Measurements from ENCODE around the gene CROCC2.

CROCC2 gene

DNA sequence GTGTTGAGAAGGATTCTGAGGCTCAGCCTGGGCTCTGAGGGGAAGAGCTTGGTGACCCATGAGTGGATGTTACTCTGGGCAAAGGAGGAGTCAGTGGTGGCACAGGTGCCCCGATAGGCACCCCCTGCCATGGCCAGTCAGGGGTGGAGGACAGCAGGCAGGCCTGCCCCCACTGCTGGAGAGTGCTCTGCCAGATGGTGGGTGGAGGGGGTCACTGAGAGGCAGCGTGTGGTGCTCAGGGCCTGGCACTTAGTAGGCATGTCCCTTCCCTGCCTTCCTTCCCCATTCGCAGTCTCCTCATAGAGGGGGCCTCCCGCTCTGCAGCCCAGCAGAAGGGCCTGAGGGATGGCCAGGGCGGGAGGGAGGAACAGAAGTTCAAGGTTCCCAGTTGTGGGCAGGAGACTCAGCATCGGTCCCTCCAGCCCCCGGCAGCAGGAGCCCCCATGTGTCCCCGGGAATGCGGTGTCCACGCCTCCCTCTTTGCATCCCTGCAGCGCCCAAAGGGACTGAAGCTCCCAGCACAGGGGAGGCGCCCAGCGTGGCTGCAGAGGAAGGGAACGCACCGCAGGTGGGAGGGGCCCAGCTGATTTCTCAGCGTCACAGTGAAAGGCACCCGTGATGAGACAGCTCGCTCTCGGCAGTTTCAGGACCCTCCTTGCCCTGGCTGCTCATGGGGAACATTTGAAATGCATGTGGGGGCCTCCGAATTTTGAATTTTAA is 86.6 kb downstream of the CROCC2 start:
- DNase-seq: peak; percentile 61

DNA sequence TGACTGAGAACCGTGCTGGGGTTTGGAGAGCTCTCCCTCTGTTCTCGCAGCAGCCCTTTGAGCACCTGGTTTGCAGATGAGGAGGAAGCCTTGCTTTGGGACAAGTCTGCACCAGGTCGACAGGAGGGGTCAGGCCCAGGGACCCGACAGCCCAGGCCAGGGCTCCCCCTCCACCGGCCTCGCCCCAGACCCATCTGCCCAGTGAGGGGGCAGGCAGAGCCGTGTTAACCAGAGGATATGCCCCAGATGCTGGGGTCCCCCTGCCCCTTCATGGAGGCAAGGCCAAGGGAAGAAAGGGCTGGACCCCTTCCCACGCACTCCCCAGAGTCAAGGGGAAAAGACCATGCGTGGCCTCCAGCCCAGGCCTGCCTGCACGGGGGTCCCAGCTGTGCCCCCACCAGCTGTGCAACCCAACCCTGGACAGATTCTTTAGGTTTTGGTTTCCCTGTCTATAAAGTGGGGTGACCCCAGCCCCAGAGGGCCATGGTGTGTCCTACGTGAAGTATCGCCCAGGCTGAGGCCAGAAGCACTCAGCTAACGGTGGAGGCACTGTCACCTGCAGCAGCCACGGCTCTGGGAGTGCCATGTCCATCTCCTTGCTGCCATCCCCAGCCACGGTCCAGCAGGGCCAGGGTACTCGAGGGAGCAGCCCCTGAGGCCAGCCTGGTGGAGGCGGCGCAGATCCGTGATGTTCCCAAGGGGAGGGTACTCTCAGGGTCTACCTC is 87.5 kb downstream of the CROCC2 start:
- peak; percentile 59 for DNase-seq

DNA sequence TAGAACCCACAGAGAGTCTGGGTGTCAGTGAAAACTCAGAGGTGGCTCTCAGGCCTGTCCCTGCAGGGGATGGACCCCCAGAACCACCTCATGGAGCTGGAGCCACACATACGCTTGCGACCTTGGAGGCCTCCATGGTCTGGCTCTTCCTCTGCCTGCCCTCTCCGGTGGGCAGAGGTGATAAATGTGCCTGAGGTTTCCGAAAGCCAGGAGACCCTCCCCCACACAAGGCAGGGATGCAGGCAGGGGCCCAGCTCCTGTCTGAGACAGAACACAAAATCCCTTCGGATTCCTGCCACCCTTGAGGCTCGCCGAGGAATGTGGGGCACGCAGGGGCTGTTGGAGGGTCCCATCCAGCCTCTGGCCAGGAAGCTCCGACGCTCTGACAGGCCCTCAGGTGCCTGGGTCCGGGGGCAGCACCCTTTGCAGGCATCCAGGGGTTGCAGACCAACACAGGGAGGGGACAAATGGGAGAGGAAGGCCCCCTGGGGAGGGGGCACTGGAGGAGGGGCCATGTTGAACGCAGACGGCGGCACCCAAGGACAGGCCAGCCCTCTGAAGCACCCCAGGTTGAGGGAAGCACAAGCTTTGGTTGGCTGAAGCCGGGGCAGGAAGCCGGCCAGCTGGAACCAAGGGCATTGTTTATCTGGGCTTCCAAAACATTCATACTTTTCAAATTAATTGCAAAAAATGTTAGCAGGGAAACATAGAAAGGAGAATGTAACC is 88.2 kb downstream of the CROCC2 start:
- DNase-seq: no peak

DNA sequence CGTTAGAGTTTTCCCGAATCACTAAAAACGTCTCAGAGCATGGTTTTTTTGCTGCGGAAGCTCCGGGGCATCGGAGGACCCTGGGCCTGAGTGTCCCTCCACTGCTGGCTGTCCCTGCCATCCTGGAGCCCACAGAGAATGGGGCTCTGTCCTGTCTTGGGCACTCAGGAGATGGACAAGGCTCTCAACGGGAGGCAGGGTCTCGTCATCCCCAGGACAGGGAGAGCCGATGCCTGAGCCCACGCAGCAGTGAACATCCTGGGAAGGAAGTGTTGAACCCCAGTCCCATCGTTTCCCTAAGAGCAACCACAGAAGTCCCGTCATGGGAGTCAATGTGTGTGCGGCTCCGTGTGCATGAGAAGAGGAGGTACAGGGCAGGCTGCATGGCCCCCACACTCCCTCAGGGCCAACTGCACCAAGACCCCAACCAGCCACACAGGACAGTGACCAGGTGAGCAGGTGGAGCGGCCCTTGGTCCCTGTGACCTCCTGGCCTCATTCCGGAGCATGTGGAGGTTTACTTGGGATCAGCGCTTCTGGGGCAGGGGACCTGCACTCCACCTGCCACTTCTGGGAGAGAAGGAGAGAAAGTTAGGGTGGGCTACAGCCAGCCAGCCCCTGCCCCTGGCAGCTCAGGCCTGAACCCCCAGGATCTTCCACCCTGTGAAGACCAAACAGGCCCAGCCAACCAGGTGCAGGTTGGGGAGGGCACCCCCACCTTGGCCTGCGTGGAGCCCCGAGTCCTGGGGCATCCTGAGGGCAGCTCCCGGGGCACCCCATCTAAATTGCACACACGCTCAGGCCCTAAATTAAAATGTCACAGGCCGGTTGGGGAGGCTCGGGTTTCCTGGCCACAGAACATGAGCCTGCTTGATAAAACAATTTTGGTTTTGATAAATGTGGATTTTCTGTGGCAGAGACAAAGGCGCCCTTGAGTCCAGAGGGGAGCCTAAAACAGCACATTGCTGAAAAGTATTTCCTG is 89.2 kb downstream of the CROCC2 start:
- no peak for DNase-seq

DNA sequence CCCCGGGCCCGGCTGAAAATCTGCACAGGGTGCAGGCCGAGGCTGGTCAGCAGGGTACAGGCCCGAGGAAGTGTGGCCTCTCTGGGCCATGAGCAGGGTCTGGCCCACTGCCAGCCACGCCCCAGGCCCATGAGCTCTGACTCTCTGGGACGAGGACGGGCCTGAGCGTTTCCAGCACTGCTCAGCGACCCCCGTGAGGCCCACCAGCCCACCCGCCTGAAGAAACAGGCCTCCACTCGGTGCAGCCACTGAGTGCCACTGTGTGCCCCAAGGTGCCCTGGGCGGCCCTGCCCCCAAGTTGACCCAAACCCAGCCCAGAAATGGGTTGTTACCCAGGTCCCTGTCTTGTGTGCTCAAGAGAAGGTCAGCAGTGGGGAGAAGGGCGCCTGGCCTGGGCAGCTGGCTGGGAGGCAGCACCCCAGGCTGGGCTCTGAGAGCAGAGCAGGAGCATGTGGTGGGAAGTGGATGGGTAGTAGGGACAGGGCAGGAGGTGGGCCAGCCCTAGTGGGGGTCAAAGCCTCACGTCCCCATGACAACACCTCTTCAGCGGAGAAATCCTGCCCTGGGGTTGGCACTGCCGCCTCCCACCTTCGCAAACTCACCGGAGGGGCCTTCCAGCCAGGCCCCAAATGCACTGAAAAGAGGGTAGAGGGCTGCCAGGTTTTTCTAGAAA is 90.2 kb downstream of the CROCC2 start:
- DNase-seq: no peak

DNA sequence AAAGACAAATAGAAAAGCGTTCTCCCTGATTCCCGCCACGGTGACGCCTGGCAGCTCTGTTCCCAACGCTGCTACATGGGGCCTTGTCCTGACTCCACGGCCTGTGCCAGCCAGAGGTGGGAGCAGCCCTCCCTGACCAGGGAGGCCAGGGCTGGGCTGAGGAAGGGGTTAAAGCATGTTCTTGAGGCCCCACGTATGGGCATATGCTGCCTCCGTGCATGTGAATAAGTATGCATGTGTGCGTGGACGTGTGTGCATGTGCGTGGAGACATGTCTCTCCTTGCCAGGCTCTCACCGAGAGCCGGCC is 90.7 kb downstream of the CROCC2 start:
- DNase-seq: no peak

DNA sequence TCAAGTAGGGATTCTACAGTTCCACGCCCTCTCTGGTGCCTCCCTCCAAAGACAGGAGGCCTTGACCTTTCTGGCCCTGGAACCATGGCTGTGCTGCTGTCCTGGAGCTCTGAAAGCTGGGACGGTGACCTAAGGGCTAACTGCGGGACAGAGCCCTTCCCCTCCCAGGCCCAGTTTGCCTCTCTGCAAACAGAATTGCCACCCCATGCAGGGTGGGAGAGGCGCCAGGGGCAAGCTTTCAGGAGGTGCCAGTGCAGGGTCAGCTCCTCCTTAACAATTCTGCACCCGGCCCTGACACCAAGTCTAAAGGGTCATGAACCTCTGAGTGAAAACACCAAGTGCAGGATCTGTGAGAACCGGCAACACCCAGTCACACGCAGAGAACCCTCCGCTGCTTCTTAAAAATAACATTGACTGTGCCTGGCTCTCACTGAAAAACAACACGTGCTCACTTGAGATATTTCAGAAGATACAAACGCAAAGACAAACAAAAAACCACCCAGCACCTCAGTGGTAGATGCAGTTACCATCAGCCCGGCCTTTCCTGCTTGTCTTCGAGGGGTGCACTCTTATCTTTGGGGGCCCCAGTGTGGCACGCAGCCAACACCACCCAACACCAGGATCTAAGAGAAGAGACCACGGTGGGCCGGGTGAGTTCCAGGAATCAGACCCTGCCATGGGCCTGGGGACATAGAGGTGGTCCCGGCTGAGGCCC is 91.2 kb downstream of the CROCC2 start:
- DNase-seq: no peak

DNA sequence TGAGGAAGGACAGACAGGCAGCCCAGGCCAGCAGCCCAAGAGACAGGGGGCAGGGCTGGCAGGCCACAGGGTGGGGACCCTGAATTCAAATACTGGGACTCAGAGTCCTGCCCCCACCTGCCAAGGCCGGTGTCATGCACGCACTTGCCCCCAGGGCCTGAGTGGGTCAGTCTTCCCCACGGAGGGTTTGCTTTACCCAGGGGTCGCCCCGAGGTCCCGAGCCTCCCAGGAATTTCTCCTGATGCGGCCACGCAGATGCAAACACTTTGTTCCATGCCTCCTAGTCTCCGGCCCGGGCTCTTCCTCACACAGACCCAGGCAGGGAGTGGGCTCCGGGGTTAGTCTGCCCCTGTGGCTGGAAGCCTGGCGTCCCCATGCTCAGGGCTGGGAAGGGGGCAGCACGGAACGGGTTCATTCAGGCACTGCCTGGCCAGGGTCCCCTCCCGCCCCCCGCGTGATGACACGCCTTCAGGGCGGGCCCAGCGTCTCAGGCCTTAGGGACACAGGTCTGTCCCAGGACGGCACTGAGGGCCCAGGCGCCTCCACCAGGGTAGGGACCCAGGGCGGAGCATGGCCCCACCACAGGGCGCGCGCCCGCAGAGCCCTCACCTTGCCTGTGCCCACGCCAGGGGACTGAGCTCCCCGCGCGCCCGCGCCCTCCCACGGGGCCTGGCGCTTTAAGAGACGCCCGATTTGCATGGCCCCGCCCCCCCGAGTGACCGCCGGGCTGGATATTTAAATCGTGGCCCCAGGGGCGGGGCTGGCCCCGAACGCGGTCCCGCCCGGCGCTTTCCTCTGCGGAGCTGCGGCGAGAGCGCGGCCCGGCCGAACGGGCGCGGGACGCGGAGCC is 91.9 kb downstream of the CROCC2 start, which contains the start of gene SNED1:
TSS of gene SNED1 (plus strand) at position 763 of the 850 bp plus-strand sequence. CDS start 220 bp downstream, outside the sequence.
- peak; percentile 84 for DNase-seq

DNA sequence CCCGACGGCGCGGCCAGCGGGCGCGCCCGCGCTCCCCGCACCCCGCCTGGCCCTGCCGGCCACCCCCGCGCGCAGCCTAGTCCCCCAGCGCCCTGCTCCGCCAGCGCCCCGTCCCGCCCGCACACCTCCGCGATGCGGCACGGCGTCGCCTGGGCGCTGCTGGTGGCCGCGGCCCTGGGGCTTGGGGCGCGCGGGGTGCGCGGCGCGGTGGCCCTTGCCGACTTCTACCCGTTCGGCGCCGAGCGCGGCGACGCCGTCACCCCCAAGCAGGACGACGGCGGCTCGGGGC is 92.5 kb downstream of the CROCC2 start:
- no peak for DNase-seq

DNA sequence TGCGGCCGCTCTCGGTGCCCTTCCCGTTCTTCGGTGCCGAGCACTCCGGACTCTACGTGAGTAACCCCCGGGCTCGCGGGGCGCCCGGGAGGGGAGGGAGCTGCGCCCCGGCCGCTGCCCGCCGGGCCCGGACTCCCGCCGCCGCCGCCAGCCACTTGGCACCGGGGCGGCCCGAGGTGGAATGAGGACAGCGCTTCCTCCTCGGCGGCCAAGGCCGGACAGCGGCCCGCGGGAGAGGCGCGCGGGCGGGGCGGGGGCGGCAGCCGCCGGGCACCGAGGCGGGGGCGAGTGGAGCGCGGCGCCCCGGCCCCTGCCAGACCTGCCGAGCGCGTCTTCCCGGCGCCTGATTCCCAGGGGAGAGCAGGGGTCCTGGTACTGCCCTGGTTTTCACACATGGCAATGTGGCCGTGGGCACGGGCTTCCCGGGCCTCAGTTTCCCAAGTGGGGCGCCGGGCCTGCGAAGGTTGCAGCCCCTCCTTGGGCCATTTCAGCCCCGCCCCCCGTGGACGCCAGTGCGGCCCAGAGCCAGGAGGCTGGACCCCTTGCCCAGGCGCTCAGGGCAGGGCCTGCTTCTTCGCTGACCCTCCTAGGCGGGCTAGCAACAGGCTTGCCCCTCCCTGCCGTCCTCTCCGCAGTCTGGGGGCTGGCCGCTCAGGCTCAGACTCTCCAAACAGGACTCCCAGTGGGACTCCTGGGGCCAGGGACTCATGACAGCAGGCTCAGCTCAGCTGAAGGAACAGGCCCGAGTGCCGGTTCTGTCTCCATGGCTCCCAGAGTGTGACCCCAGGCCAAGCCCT is 93.1 kb downstream of the CROCC2 start:
- peak; percentile 61 for DNase-seq

DNA sequence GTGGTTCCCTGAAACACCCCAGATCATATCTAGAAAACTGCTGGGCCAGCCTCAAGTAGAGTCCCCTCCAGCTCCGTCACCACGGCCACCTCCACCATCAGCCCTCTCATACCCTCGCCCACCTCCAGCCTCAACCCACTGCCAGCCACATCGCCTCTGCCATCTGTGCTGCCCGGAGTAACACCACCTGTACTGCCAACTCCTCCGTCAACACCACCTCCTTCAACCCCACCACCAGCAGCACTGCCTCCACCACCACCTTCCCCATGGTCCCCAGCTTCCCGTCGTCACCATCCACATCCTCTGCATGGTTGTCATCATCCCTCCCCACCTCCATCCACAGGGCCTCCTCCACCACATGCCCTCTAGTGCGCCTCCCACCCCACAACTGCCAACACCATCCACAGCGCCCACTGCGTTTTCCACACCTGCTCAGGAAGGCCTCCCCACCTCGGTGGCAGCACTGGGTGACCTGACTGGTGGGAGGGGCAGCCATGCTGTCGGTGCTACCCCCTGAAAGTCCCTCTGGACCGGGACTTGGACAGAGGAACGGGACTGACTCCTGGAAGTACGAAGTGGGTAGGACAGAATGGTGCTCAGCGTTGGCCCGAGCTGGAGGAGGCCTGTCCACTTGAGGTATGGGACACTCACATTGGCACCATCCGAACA is 93.9 kb downstream of the CROCC2 start:
- no peak for DNase-seq

DNA sequence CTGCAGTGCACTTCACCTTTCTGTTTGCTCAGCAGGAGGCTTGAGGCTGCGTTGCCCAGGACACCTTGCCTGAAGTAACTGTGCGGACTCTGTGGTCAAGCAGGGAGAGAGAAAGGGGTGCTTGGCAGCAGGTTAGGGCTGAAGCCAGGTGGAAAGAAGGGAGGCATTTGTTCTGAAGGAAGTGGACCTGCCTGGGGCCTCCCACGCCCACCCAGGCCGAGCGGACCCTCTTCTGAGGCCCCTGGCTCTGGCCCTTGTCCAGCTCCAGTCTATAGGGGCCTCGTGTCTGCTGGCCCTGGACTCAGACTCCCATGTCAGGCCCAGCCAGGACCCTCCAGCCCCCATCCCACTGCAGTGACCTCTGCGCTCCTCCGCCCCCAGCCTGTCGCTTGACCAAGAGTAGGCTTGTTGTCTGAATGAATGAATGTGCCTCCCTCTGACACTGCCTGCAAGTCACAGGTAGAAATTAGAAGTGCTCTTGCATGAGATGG is 94.7 kb downstream of the CROCC2 start:
- no peak for DNase-seq

DNA sequence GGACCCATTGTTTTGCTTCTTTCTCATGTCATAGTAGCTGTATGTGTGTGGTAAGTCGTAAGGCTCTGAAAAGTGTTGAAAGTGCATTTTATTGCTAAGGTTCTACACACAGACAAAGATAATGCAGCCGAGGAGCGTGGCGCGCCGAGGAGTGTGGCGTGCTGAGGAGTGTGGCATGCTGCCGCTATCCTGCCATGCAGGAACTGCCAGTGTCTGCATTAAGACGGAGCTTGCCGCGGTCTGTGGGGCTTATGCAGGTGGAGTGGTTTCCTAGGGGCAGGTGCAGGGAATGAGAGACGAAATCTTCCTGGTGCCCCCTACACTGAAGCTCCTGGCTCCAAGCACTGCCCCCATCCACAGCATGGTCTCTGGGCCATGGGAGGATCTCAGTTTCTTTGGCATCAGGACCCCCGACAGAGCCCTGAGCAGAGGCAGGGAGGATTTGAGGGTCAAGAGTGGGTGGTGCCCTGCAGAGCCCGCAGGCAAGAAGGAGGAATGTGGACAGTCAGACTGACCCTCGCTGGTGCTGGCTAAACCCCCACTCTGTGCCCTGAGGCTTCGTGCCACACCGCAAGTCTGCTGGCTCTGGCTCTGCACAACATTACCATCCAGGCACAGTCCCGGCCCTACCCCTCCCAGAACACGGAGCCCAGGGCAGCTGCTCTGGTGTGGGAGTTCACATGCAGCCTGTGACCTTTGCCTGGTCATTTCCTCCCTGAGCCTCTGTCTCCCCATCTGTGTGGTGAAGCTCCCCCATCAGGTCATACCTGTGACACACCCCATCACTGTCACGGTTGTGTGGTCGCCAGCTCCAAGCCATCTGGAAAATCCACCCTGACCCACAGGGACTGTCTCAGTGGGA is 95.5 kb downstream of the CROCC2 start:
- no peak for DNase-seq

DNA sequence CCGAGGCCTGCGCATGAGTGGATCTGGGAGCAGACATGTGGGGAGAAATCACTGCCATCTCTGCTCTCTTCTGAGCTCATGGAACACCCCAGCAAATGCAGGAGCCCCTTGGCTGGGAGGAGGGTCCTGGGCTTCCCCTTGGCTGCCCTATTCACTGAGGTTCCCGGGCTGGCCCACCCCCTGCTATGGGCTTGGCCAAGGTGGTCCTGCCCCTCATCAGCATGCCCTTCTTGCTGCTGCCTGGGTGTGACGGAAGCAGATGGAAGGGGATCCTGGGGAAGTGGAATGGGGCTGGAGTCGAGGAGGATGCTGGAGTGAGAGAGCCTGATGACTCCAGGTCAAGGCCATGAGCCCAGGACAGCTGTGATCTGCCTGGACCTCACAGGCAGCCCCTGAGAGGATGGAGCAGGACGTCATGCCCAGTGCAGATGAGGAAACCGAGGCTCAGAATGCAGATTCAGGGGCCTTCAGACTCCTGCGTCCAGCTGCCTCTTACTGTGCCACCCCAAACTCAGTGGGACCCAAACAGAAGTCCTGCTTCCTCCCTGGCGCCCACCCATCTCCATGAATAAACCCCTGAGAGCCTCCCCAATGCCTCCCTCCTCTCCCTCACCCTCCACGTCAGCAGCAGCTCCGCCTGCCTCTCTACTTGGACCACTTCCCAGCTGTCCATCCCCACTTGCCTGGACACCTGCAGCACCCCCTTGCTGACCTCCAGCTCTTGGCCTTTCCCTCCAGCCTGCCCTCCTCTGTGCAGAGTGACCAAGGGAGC is 96.3 kb downstream of the CROCC2 start:
- no peak for DNase-seq

DNA sequence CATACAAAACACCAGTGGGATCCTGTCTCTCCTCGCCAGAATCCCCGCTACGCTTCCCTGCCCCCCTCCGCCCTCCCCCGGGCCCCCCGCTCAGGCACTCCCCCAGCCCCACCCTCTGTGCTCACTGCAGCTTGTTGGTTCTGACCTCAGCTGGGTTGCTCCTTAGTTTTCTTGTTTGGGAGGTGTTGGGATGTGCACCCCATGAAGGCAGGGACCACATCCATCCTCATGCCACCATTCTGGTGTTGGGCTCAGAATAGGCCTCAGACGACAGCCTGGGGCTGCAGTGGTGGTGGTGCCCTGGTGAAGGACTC is 96.9 kb downstream of the CROCC2 start:
- no peak for DNase-seq

DNA sequence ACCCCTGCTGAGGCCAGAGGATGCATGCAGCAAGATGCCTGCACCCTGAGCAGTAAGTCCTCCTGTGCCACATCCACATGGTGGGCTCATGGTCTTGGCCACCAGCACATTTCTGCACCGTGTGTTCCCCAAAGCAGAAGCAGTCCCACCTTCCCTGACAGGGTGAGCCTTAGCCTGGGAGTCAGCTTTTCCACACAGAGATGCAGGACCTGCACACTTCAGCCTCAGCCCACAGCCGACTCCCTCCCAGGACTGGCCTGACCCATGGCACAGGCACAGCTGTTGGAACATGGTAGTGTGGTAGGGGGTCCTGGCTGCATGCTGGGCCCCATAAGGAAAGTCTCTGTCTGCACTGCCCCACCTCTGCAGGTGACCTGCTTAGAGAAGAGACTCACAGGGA is 97.2 kb downstream of the CROCC2 start:
- no peak for DNase-seq

DNA sequence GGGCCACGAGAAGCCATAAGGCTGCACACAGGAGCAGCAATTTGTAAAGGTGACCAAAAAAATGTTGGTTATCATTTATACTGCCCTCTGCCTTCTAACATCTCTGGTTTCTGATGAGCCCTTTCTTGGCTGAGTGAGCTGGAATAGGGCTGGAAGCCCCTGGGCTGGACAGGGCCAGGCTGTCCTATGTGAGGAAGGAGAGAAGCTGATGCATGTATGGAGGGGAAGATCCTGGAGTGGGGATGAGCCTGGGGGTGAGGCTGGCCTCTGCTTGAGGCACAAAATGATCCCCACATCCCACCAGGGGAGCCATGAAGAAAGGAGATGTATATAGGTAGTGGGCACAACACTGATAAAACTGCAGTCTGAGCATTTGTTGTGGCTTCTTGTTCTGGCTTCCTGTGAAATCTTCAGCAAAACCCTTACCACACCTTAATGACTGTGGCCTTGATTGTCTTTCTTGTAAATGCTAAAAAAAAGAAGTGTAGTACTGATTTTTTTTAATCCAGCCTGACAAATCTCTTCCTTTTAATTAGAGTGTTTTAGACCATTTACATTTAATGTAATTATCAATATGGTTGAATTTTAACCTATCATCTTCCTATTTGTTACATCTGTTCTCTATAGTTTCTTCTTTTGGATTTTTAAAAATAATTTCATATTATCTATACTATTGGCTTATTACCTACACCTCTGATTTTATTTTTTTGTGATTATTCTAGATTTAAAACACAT is 97.9 kb downstream of the CROCC2 start:
- DNase-seq: no peak
